NCI-H1092 treated with DMSO at 0.1 percent for 48 hours (cell line): ENCODE results near the gene PHAF1.
A peak's percentile ranks its signal among the peaks of the same experiment; 100 is the strongest.

ENCODE experiments used
- DNase-seq: peaks from one replicate; lab custom pipeline; 2025; lab: John Stamatoyannopoulos, UW

Gene PHAF1

GRCh38 chr16:67147437-67148140 lies 37.8 kb downstream of the PHAF1 start:
- no peak for DNase-seq

- DNase-seq = no peak
Measured at GRCh38 chr16:67148221-67148620, 38.5 kb downstream of the PHAF1 start.

GRCh38 chr16:67148656-67149275 lies 39.0 kb downstream of the PHAF1 start:
- DNase-seq = no peak

DNA sequence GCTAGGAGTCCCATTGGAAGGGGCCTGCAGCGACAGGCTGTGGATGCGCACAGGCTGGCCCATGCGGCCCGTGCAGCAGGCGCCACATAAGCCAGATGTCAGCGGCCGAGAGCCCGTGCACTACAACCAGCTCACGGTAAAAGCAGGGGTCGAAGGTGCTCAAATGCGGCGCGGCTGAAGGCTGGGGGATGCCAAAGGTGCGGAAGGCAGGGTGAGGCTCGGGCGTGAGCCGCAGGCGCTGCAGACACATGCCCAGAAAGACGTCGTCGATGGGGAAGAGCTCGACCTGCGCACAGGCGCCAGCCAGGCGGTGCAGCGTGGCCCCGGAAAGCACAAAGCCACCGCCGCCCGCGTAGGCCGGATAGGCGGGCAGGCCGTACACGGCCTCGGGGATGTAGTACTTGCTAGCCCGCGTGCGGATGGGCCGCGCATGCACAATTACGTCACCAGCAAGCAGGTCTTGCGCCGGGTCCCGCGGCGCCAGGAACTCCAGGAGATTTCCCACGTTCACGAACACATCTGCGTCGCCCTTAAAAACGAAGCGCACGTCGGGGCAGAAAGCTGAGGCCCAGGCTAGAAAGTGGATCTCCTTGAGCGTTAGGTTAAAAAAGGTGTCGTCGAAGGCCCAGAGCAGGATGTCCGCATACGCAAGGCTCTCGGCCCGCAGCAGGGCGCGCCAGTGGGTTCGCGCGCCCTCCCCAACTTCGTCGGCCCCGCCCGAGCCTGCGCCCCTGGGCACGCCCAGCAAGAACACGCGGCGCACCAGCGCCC lies 39.7 kb downstream of the PHAF1 start:
- no peak for DNase-seq

DNA sequence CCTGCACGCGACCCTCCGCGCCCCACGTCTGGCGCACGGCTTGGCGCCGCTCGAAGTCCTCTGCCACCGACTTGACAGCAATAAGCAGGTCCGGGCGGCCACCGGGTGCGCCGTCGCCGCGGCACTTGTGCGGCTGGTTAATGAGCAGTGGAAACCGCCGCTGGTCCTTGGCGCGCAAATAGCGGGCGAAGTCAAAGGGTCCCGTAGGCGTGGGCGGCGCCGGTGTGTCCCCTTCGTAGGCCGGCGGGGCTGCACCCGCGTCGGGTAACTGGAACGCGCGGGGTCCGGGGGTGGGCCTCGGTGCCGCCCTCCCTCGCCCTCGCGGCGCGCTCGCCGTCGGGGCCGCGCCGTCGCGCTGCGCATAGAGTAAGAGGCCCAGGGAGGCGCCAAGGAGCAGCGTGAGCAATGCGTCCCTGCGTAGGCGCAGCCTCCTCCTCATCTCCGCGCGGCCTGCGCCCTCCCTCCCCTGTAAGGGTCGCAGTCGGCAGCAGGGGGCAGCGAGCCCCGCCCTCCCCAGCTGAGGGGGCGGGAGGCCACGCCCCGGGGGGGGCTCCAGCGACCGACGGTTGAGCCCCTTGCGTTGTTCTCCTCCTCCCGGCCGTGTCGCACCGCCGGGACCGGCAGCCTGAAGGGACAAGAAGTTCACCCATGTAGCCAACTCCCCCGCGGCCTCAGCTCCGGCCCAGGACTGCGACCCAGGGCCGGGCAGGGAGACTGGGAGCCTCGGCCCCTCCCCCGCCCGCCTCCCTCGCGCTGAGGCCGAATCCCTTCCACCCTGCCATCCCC lies 40.5 kb downstream of the PHAF1 start:
- peak; percentile 45 for DNase-seq

DNA sequence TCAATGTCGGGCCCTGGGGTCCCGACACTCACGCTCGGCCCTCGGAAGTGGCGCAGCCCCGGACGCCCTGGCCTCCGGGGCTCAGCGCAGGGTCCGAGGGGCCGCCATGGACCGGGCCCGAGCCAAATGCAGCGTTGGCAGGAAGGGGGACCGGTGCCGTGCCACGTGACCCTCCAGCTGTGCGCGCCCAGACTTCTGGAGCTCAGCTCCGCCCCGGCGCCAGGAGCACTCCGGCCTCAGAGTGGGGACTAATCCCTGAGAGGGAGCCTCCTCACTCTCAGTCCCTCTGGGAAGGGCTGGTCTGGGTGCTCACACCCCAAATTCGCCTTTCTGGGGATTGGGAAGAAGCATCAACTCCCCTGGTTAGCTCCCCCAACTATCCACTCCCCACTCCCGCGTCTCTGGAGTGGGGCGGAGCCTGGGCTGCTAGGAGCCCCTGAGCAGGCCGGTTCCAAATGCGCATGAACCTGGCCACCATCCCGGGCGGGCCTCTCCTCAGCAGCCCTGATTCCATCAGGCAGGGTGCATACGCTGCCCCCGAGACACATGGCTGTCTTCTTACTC lies 41.2 kb downstream of the PHAF1 start, which contains the start of gene B3GNT9:
Gene B3GNT9 (minus strand): TSS at position 166 of the 564 bp plus-strand sequence. CDS start 513 bp downstream, outside the sequence.
- peak; percentile 57 for DNase-seq

DNA sequence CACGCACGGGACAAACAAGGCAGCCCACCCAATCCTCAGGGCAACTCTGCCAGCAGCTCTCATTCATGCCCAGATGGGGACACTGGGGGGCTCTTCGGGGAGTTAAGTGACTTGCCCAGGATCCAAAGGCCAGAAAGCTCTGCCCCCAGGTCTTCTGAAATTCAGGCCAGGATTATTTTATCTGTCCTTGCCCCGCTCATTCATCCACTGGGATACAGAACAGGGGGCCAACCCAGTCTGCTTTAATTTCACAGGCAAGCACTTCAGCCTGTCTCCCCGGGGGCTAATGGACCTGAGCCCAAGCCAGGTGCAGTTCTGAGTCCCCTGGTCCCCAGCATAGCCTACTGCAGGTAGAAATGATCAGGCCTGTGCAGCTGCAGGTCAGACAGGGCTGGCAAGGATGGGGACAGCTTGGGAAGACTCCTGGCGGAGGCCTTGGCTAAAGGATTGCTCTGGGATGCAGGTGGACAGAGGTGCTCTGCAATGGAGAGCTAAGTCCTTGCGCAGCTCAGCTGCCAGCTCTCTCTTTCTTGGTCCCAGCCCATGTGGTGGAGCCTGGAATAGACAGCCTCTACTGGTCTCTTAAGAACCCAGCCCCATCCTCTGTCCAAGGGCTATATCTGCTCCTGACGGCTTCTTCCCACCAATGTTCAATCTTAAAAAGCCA lies 41.8 kb downstream of the PHAF1 start:
- no peak for DNase-seq

DNA sequence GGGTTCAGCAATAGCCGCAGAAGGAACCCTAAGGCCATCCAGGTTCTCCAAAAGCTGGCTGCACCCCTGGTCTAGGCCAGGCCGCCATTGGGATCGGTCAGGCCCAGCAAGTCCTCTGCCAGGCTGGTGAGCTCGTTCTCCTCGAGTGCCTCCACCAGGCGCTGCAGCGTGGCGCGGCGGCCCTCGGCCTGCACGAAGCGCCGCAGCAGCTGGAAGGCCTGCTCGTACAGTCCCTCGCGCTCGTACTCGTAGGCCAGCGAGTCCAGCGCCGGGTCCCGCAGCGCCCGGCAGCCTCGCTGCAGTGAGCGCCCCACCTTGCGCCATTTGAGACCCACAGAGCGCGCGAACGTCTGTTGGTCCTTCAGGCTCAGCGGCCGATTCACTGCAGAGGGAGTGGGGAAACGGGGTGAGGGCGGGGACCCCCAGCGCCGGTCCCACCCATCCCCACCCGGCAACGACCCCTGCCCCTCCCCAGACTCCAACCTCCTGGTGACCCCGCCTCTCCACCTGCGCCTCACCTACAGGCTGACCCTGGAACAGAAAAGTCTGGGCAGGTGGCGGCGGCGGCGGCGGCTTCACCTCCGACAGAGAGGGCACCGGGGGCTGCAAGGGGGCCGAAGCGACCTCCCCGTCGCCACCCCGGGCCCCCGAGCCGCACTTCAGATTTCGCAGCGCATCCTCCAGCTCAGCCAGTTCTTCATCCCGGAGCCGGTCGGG lies 45.0 kb downstream of the PHAF1 start:
- DNase-seq = no peak

GRCh38 chr16:67155295-67156142 lies 45.8 kb downstream of the PHAF1 start:
- DNase-seq = peak; percentile 61

- no peak for DNase-seq
Measured at GRCh38 chr16:67156143-67156844, 46.6 kb downstream of the PHAF1 start.

DNA sequence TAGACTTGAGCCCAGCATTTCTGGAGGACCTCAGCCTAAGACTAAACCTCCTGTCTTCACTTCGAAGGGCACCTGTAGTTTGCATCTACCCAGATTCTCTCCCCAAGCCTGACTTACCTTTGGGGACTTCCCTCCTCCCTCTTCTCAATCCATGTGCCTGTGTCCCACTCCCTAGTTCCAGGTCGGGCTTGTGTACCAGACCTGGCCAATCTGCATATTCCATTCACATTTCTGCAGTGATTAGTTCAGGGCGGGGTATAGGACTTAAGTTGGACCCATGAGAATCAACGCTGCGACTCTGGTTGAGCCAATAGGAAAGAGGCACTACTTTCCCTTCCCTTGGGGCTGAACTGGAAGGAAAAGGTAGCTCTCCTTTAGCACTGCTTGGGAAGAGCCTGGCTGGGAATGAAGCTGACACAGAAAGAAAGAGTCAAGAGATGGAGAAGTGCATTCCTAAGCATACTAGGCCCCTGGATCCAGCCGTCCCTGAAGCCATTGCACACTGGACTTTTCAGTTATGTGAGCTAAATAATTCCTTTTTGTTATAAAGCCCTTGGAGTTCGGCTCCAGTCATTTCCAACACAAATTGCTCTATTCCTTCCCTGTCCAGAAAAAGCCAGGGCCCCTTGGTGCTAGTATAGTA lies 47.5 kb downstream of the PHAF1 start:
- no peak for DNase-seq

DNA sequence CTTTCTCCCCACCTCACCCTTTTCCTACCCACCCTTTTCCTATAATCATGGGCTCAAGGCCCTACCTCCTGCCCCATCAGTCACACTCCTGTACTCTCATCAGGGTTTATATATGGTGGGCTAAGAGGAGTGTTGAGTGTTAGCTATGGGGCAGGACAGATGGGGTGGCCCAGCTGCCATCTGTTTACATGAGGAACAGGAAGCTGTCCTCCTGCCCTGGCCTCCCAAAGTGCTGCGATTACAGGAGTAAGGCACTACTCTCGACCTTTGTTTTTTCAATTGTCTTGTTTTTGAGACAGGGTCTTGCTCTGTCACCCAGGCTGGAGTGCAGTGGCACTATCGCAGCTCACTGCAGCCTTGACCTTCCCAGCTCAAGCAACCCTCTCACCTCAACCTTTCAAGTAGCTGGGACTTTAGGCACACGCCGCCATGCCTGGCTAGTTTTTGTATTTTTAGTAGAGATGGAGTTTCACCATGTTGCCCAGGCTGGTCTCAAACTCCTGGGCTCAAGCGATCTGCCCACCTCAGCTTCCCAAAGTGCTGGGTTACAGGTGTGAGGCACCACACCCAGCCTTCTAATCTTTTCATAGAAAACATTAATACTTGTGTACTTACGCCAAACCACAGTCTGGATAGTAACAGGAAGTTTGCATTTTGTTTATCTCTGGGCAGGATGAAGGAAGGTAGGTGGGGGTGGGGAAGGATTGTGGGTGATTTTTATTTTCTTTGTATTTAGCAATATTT lies 48.3 kb downstream of the PHAF1 start:
- no peak for DNase-seq

GRCh38 chr16:67158637-67159600 lies 49.2 kb downstream of the PHAF1 start:
- no peak for DNase-seq

GRCh38 chr16:67161595-67162058 lies 51.9 kb downstream of the PHAF1 start:
- no peak for DNase-seq

- DNase-seq = no peak
Measured at GRCh38 chr16:67162506-67163163, 52.9 kb downstream of the PHAF1 start.
